K562 (cell line): ENCODE measurements around the gene LRRC41. TPM values are rescaled to one million over a fixed set of nuclear protein-coding genes. Genes with fewer than 3 reads are reported as not detected.

ENCODE experiments used
- BCL6 ChIP-seq: fragments of 250-450 bp; sonication (Bioruptor Pico); IDR thresholded peaks from 2 replicates; pipeline ENCODE4 v1.4.0; 2020
- CBFA2T2 ChIP-seq: fragments of 450-650 bp; conservative IDR thresholded peaks from 2 replicates; pipeline ENCODE4 v1.6.1; 2017; ENCODE audit warnings: mild to moderate bottlenecking
- ERF ChIP-seq: fragments of 450-650 bp; formaldehyde crosslinking; IDR thresholded peaks from 2 replicates; pipeline ENCODE4 v1.4.0; 2020; ENCODE audit warnings: mild to moderate bottlenecking, mixed read lengths
- EWSR1 ChIP-seq: fragments of 450-650 bp; IDR thresholded peaks from 2 replicates; pipeline ENCODE4 v1.6.1; 2018; ENCODE audit warnings: borderline replicate concordance, mild to moderate bottlenecking, low read depth, moderate library complexity; ENCODE audit not compliant: partially characterized antibody
- GATAD2B ChIP-seq: fragments of 450-650 bp; IDR thresholded peaks from 2 replicates; pipeline ENCODE4 v1.6.1; 2017; ENCODE audit warnings: mild to moderate bottlenecking, borderline replicate concordance
- HIVEP1 ChIP-seq: fragments of 250-450 bp; sonication (Bioruptor Pico); IDR thresholded peaks from 2 replicates; pipeline ENCODE4 v1.4.0; 2020; ENCODE audit warnings: mild to moderate bottlenecking
- MED1 ChIP-seq: sonication (generic); formaldehyde crosslinking; IDR thresholded peaks from 2 replicates; pipeline ENCODE4 v1.8.1; 2023; ENCODE audit warnings: missing genetic modification reagents, borderline replicate concordance
- MEF2D ChIP-seq: conservative IDR thresholded peaks from 2 replicates; pipeline ENCODE4 v1.6.1; 2016; ENCODE audit warnings: low read depth, missing genetic modification characterization, missing compliant biosample characterization
- NUFIP1 ChIP-seq: fragments of 450-650 bp; IDR thresholded peaks from 2 replicates; pipeline ENCODE4 v1.6.1; 2018; ENCODE audit not compliant: partially characterized antibody
- POLR2H ChIP-seq: IDR thresholded peaks from 2 replicates; pipeline ENCODE4 v1.6.1; 2016; ENCODE audit warnings: missing genetic modification characterization, low read depth, mild to moderate bottlenecking, control low read depth, missing compliant biosample characterization, moderate library complexity
- PURB ChIP-seq: sonication (generic); formaldehyde crosslinking; IDR thresholded peaks from 2 replicates; pipeline ENCODE4 v1.9.0; 2021; ENCODE audit warnings: low read depth, mild to moderate bottlenecking, missing genetic modification reagents
- RB1 ChIP-seq: fragments of 450-650 bp; IDR thresholded peaks from 2 replicates; pipeline ENCODE4 v1.6.1; 2017; ENCODE audit warnings: low read depth, mild to moderate bottlenecking
- RFX5 ChIP-seq: IDR thresholded peaks from 2 replicates; pipeline ENCODE4 v1.6.1; 2011; ENCODE audit warnings: low read depth, mild to moderate bottlenecking, improper control_type of control experiment, low read length
- RHOXF2B ChIP-seq: fragments of 250-450 bp; sonication (Bioruptor Pico); conservative IDR thresholded peaks from 2 replicates; pipeline ENCODE4 v1.5.1; 2021
- TEAD2 ChIP-seq: fragments of 450-650 bp; IDR thresholded peaks from 2 replicates; pipeline ENCODE4 v1.6.1; 2016; ENCODE audit warnings: missing genetic modification characterization, control low read depth, missing compliant biosample characterization
- ZNF3 ChIP-seq: fragments of 250-450 bp; sonication (Bioruptor Pico); IDR thresholded peaks from 2 replicates; pipeline ENCODE4 v1.5.0; 2021; ENCODE audit warnings: mild to moderate bottlenecking, moderate library complexity
- ZNF316 ChIP-seq: fragments of 450-650 bp; IDR thresholded peaks from 2 replicates; pipeline ENCODE4 v1.6.1; 2016
- polyA plus RNA-seq, 8 experiments: library from polyadenylated mRNA; depleted of rRNA in 4 of 8; stranded (reverse) in 5 of 8; unstranded in 3 of 8; fragments of >200 nt; fragmentation: Nextera tagmentation in 2 of 8; fragmentation: Illumina TruSeq in 1 of 8; extraction: Ambion mirVana in 2 of 8; extraction: Trizol in 1 of 8; gene quantifications; 2 replicates each; pipeline versions ENCODE4 v1.2.1 to v1.2.3, GENCODE V29; 2011 to 2014; ENCODE audit warnings: inconsistent platforms in 1 of 8, missing spikeins in 1 of 8
- total RNA-seq, 7 experiments: library from RNA; depleted of rRNA in 6 of 7; stranded (reverse); fragments of >200 nt in 6 of 7; fragmentation: Illumina TruSeq in 2 of 7; extraction: Trizol in 2 of 7; gene quantifications; 2 replicates each; pipeline versions ENCODE4 v1.2.1 to v1.2.3, GENCODE V29; 2011 to 2021; ENCODE audit warnings: low replicate concordance in 1 of 7
- TF ChIP-seq, protein P1 (sequence below): fragments of 250-450 bp; sonication (Bioruptor Pico); IDR thresholded peaks from 2 replicates; pipeline ENCODE4 v1.8.0; 2022; ENCODE audit warnings: moderate library complexity, mild to moderate bottlenecking, inconsistent platforms
- TF ChIP-seq, protein P2 (sequence below): fragments of 250-450 bp; sonication (Bioruptor Pico); IDR thresholded peaks from 2 replicates; pipeline ENCODE4 v1.4.0; 2020
- TF ChIP-seq, protein P3 (sequence below): fragments of 450-650 bp; formaldehyde crosslinking; IDR thresholded peaks from 2 replicates; pipeline ENCODE4 v1.4.0; 2020; ENCODE audit warnings: mild to moderate bottlenecking, moderate library complexity
- TF ChIP-seq, protein P4 (sequence below): fragments of 150-350 bp; conservative IDR thresholded peaks from 2 replicates; pipeline ENCODE4 v1.6.1; 2014; ENCODE audit warnings: low read length
- TF ChIP-seq, protein P5 (sequence below): fragments of 250-450 bp; sonication (Bioruptor Pico); IDR thresholded peaks from 2 replicates; pipeline ENCODE4 v1.9.0; 2021; ENCODE audit warnings: mild to moderate bottlenecking

Gene LRRC41
- total and polyA plus RNA-seq, 9 of the 15 experiments (the other 6 are each of a cell fraction or from before 2014, with no cell fraction given): 10.5 to 64.7 (median 44.2) TPM

DNA sequence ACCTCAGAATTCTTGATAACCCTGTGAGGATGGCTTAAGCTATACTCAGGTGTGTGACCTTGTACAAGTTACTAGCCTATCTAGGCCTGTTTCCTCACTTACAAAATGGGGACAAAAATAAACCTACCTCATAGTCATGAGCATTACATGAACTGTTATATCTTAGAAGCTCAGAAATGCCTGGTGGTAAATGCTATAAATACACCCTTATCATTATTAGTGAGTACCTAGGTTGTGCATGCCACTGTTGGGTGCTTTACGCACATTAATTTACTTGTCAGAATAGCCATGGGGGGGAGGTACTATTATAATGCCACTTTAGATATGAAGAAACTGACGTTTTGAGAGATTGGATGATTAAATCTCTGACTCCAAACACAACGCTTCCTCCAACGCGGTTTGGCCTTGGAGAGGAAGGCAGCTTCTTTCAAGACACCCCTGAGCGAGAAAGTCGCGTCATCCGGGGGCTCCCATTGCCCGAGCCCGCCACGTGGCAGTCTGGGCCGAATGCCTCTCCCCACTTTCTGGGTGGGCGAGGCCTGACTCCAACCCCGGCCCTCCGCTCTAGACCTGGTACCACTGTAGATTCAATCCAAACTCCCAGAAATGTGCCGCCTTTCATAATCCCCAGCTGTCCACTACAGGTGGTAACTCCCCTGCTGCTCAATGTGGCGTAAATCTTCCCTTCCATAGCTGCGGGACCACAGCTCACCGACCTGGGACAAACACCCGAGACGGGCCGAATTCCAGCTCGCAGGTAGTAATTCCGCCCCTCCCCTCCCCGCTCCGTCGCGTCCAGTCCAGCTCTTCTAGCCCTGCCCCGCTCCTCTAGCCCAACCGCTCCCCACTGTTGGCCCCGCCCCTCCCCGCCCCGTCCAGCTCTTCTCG, 56.6 kb downstream of the LRRC41 start (continued):
- no peak for TF ChIP-seq RHOXF2B (CRISPR knock-in tag)
- TF ChIP-seq MEF2D (tag): no peak
- no peak for TF ChIP-seq ZNF316
- TF ChIP-seq ZNF3 (CRISPR knock-in tag): no peak
- TF ChIP-seq TEAD2 (tag): no peak
- 0 out of 2 replicates have a peak, but pooled peaks have one; percentile 70 for TF ChIP-seq PURB
- TF ChIP-seq ERF (CRISPR knock-in tag): peak; percentile 53; the same call in 1 of the 2 replicates
- no peak for TF ChIP-seq CBFA2T2
- no peak for TF ChIP-seq NUFIP1
- TF ChIP-seq RFX5: no peak
- TF ChIP-seq HIVEP1 (CRISPR knock-in tag): no peak
- TF ChIP-seq EWSR1: no peak
- TF ChIP-seq, protein P1, sequence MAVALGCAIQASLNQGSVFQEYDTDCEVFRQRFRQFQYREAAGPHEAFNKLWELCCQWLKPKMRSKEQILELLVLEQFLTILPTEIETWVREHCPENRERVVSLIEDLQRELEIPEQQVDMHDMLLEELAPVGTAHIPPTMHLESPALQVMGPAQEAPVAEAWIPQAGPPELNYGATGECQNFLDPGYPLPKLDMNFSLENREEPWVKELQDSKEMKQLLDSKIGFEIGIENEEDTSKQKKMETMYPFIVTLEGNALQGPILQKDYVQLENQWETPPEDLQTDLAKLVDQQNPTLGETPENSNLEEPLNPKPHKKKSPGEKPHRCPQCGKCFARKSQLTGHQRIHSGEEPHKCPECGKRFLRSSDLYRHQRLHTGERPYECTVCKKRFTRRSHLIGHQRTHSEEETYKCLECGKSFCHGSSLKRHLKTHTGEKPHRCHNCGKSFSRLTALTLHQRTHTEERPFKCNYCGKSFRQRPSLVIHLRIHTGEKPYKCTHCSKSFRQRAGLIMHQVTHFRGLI (CRISPR knock-in tag): no peak
- TF ChIP-seq POLR2H (tag): no peak
- 0 out of 2 replicates have a peak, but pooled peaks have one; percentile 22 for TF ChIP-seq MED1 (CRISPR knock-in tag)
- TF ChIP-seq, protein P2, sequence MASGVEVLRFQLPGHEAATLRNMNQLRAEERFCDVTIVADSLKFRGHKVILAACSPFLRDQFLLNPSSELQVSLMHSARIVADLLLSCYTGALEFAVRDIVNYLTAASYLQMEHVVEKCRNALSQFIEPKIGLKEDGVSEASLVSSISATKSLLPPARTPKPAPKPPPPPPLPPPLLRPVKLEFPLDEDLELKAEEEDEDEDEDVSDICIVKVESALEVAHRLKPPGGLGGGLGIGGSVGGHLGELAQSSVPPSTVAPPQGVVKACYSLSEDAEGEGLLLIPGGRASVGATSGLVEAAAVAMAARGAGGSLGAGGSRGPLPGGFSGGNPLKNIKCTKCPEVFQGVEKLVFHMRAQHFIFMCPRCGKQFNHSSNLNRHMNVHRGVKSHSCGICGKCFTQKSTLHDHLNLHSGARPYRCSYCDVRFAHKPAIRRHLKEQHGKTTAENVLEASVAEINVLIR (CRISPR knock-in tag): no peak
- TF ChIP-seq GATAD2B: no peak
- TF ChIP-seq RB1: no peak
- TF ChIP-seq, protein P3, sequence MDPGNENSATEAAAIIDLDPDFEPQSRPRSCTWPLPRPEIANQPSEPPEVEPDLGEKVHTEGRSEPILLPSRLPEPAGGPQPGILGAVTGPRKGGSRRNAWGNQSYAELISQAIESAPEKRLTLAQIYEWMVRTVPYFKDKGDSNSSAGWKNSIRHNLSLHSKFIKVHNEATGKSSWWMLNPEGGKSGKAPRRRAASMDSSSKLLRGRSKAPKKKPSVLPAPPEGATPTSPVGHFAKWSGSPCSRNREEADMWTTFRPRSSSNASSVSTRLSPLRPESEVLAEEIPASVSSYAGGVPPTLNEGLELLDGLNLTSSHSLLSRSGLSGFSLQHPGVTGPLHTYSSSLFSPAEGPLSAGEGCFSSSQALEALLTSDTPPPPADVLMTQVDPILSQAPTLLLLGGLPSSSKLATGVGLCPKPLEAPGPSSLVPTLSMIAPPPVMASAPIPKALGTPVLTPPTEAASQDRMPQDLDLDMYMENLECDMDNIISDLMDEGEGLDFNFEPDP (CRISPR knock-in tag): peak; percentile 62; the same call in 1 of the 2 replicates
- TF ChIP-seq BCL6: no peak
- TF ChIP-seq, protein P4, sequence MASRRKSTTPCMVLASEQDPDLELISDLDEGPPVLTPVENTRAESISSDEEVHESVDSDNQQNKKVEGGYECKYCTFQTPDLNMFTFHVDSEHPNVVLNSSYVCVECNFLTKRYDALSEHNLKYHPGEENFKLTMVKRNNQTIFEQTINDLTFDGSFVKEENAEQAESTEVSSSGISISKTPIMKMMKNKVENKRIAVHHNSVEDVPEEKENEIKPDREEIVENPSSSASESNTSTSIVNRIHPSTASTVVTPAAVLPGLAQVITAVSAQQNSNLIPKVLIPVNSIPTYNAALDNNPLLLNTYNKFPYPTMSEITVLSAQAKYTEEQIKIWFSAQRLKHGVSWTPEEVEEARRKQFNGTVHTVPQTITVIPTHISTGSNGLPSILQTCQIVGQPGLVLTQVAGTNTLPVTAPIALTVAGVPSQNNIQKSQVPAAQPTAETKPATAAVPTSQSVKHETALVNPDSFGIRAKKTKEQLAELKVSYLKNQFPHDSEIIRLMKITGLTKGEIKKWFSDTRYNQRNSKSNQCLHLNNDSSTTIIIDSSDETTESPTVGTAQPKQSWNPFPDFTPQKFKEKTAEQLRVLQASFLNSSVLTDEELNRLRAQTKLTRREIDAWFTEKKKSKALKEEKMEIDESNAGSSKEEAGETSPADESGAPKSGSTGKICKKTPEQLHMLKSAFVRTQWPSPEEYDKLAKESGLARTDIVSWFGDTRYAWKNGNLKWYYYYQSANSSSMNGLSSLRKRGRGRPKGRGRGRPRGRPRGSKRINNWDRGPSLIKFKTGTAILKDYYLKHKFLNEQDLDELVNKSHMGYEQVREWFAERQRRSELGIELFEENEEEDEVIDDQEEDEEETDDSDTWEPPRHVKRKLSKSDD: no peak
- TF ChIP-seq, protein P5, sequence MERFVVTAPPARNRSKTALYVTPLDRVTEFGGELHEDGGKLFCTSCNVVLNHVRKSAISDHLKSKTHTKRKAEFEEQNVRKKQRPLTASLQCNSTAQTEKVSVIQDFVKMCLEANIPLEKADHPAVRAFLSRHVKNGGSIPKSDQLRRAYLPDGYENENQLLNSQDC (CRISPR knock-in tag): no peak
